ENCODE results near the gene TP63.
"Not testable (repeated sequence)": the region's sequence is repeated elsewhere in the genome, so short reads cannot be mapped to it uniquely, and the experiment has no call there.

Gene TP63

DNA sequence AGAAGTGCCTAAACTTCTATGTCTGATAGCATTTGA, at the start of gene TP63:
Gene TP63 (plus strand): TSS at position 17 of the 36 bp plus-strand sequence. CDS start 127 bp downstream, outside the sequence.
- no peak for DNase-seq

GRCh38 chr3:189582179-189582578, 49.0 kb upstream of the TP63 start:
- no peak for DNase-seq

GRCh38 chr3:189584645-189585044, 46.5 kb upstream of the TP63 start:
- DNase-seq = no peak

DNA sequence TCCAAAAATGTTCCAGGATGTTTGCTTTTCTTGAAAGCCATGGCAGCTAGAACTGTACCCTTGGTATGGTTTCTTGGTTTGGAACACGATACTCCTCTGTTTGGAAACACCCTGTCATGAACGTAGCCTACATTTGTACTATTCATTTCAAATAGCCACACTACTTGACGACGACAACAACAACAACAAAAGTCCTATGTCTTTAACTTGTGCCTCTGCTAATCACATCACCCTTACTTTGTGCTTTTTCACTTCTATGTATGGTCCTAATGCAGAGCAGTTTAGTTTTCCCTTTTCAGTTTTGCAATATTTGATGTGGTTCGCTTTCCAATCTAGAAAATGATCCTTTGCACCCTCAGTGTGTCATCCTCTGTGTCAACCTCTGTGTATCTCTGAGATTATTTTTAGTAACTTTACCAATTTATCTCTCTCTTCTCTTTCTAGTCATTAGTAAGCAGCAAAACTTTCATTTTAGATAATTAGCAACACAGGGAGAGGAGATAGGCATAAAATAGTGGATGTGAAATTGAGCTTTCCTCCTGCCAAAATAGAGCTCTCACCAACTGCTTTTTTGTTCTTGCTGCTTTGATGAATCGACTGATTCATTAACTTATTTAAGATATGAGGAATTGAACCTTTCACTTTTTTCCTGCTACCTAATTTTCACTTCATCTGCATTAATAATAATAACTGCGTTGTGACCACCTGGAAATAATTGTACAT, 44.1 kb upstream of the TP63 start:
- DNase-seq = no peak

- DNase-seq = no peak
Observed at GRCh38 chr3:189587664-189588040, 43.5 kb upstream of the TP63 start.

GRCh38 chr3:189588070-189588469, 43.1 kb upstream of the TP63 start:
- DNase-seq = no peak

GRCh38 chr3:189588475-189589178, 42.6 kb upstream of the TP63 start:
- DNase-seq = no peak

- no peak for DNase-seq
Observed at GRCh38 chr3:189589179-189589569, 42.0 kb upstream of the TP63 start.

DNA sequence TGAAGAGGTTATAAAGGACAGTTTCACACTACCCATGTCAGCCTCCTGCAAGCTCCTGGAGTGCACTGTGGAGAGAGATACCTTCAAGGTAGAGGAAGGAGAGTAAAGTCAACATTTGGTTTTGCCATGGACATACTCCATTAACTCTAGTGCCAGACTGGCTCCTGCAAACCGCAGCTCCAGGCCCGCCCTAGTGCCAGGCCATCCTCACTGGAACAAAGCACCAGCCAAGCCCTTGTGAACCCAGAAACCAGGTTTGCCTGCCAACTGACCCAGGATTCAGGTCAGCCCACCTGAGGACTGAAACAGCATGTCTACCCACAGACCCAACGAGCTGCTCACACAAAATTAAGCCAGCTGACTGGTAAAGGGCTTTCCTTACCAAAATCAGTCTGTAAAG, 41.0 kb upstream of the TP63 start:
- DNase-seq = no peak

- no peak for DNase-seq
Observed at GRCh38 chr3:189593581-189593980, 37.6 kb upstream of the TP63 start.

GRCh38 chr3:189596078-189596979, 34.9 kb upstream of the TP63 start:
- DNase-seq = not testable (repeated sequence)

- no peak for DNase-seq
Observed at GRCh38 chr3:189597918-189598317, 33.3 kb upstream of the TP63 start.

GRCh38 chr3:189598530-189599225, 32.5 kb upstream of the TP63 start:
- DNase-seq = no peak

DNA sequence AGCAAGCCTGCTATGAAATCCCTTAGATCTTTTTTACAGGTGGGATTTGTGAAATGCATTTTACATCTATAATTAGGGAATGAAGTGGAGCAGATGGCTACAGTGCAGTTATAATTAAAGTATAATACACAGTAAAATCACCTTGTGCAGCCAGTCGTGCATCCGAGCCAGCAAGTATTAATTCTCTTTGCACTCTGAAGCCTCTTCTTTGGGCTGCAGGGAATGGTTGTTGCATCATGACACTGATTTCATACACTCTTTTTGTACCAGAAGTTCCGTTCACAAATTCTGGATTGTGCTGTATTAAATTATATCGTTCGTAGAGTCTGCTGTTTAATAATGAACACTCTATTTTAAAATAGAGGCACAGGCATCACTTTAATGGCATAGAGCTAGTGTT, 28.7 kb upstream of the TP63 start:
- DNase-seq = no peak

- DNase-seq = no peak
Observed at GRCh38 chr3:189605717-189606116, 25.5 kb upstream of the TP63 start.

DNA sequence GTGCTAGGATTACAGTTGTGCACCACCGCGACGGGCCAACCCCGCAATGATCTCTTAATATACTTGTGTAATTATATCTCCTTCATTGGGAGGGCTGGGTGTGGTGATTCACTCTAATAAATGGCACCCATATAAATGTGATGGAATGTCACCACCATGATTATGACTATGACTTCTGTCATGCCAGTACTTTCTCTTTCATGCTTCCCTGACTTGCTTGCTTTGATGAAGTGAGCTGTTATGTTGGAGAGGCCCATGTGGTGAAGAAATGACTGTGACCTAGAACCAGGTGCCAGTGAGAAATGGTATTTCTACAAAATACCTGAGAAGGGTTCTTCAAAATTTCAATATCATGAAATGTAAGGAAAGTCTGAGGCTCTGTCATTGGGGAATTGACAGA, 24.4 kb upstream of the TP63 start:
- no peak for DNase-seq

DNA sequence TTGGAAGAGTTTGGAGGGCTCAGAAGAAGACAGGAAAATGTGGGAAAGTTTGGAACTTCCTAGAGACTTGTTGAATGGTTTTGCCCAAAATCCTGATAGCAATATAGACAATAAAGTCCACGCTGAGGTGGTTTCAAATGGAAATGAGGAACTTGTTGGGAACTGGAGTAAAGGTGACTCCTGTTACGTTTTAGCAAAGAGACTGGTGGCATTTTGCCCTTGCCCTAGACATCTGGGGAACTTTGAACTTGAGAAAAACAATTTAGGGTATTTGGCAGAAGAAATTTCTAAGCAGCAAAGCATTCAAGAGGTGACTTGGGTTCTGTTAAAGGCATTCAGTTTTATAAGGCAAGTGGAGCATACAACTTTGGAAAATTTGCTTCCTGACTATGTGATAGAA, 18.5 kb upstream of the TP63 start:
- DNase-seq = not testable (repeated sequence)

DNA sequence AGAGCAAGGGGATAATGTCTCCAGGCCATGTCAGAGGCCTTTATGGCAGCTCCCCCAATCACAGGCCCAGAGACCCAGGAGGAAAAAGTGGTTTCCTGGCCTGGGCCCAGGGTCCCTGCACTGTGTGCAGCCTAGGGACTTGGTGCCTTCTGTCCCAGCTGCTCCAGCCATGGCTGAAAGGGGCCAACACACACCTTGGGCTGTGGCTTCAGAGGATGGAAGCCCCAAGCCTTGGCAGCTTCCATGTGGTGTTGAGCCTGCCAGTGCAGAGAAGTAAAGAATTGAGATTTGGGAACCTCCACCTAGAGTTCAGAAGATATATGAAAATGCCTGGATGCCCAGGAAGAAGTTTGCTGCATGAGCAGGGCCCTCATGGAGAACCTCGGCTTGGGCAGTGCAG, 18.1 kb upstream of the TP63 start:
- DNase-seq = no peak

DNA sequence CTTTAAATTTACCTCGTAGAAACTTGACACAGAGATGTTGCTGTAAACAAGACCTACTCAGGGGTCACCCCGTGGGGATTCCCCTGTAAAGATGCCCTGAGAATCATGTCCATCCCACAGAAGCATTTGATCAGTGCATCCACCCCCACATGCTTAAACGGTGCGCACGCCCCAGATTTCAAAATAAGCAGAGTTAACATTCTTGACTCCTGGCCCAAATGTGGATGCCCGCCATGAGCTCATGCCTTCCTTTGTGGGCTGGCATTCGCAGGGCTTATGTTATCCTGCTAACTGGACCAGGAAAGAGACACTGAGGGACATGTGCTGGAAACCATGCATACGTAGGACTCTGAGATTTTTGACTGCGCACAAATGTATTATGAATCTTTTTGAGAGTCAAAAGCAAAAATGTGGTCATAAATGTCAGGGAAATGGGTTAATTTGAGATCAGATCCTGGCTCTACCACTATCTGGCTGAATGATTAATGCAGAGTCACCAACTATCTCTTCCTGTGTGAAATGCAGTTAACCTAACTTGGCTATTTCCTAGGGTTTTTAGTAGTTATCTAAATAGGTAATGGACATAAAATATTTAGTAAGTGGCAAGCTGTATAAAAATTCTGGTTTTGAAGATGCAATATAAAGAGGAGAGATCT, 9.1 kb upstream of the TP63 start:
- no peak for DNase-seq

DNA sequence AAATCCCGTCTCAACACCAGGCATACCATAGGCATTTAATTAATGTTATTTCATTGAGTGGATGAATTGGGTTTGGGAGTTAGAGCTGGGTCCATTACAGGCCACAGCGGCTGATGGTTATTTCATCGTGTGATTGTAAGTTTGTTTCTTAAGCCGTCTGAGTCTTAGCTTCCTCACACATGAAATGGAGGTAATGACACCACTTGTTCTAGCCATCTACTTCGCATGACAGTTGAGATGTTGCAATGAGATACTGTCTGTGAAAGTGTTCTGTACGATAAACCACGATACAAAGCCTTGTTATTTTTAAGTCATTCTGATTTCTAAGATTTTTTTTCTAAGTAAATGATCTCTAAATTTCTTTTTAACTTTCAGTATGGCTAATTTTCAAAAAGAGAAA, 8.6 kb upstream of the TP63 start:
- DNase-seq = no peak

GRCh38 chr3:189624130-189624529, 7.1 kb upstream of the TP63 start:
- no peak for DNase-seq

DNA sequence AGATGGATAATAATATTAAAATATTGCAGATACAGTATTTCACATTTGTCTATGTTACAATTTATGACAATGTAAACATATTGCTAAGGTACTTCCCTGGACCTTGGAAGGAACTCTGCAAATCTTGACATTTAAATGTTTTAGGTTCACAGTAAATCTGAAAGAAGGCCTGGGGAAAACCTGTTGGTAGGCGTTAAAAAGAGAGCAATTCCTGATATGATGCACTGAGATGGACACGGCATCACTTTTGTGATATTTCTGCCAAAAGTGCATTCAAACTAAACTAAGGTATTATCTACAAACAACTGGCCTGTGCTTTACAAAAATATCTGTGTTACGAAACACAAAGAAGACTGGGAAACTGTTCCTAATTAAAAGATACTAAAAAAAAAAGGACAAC, 6.1 kb upstream of the TP63 start:
- DNase-seq = no peak

DNA sequence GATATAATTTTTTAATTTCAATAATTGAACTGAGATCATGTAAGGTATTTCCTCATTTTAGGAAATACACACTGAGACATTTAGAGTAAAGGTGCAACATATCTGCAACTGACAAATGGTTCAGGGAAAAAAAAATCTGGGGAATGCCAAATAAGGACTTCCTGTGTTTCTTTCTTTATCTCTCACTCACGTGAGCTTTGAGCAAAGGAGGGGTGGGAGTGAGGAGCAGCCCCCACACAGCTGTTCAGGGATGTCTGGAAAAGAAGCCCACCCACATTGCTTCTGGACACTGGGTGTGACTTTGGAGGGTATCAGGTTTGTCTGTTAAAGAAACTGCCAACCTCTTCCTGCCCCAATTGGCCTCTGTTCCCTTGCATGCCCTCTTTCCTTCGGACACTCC, 5.6 kb upstream of the TP63 start:
- DNase-seq = no peak
